CD4-positive, CD25-positive, alpha-beta regulatory T cell (primary cell): ENCODE measurements around the gene AUTS2. TPM values are rescaled to one million over a fixed set of nuclear protein-coding genes. Genes with fewer than 3 reads are reported as not detected.

Experiments
- ATAC-seq, 2 donors: fragments of 150-1000 bp; cut with Tn5 transposase; one replicate each; pipeline ENCODE4 v1.10.0; 2021; ENCODE audit warnings: low read depth in 2 of 2, moderate number of reproducible peaks in 2 of 2, moderate library complexity in 1 of 2
- DNase-seq, 3 donors: peaks; one replicate each; pipeline versions ENCODE4 v3.0.0 to v3.0.0-alpha.2; 2012 to 2022; ENCODE audit warnings: mixed read lengths in 1 of 3
- H3K27ac ChIP-seq: one replicate; pipeline ENCODE4 v1.7.0; 2013; ENCODE audit warnings: mild to moderate bottlenecking, low read length; ENCODE audit not compliant: insufficient read depth, poor library complexity, severe bottlenecking
- H3K27me3 ChIP-seq: one replicate; pipeline ENCODE4 v1.7.0; 2013; ENCODE audit warnings: low read length; ENCODE audit not compliant: control insufficient read depth, insufficient read depth
- H3K36me3 ChIP-seq: one replicate; pipeline ENCODE4 v1.7.0; 2013; ENCODE audit warnings: mild to moderate bottlenecking, low read length, moderate library complexity; ENCODE audit not compliant: control insufficient read depth, insufficient read depth
- H3K4me1 ChIP-seq: 2 replicates; pipeline ENCODE4 v1.7.0; 2013; ENCODE audit warnings: mild to moderate bottlenecking, low read length; ENCODE audit not compliant: insufficient read depth, control insufficient read depth, poor library complexity, severe bottlenecking
- H3K4me3 ChIP-seq: one replicate; pipeline ENCODE4 v1.7.0; 2013; ENCODE audit warnings: low read depth, mild to moderate bottlenecking, low read length, moderate library complexity
- H3K9me3 ChIP-seq, 2 experiments: 1 replicate in 1 of 2; 2 replicates in 1 of 2; pipeline ENCODE4 v1.7.0; 2013; ENCODE audit warnings: low read length in 2 of 2, mild to moderate bottlenecking in 1 of 2, moderate library complexity in 1 of 2; ENCODE audit not compliant: control insufficient read depth in 2 of 2
- H3K27ac Mint-ChIP-seq, 3 donors: one replicate each; pipeline ENCODE4 v1.8.0; 2020 to 2022; ENCODE audit warnings: mild to moderate bottlenecking in 3 of 3, mixed read lengths in 3 of 3, moderate library complexity in 2 of 3
- H3K27me3 Mint-ChIP-seq: one replicate; pipeline ENCODE4 v1.8.0; 2022; ENCODE audit warnings: mild to moderate bottlenecking, mixed read lengths
- H3K36me3 Mint-ChIP-seq: one replicate; pipeline ENCODE4 v1.8.0; 2020; ENCODE audit warnings: mixed read lengths
- H3K4me1 Mint-ChIP-seq, 4 donors: one replicate each; pipeline ENCODE4 v1.8.0; 2020 to 2022; ENCODE audit warnings: mixed read lengths in 4 of 4, mild to moderate bottlenecking in 1 of 4
- H3K4me3 Mint-ChIP-seq, 4 donors: one replicate each; pipeline ENCODE4 v1.8.0; 2020 to 2022; ENCODE audit warnings: mild to moderate bottlenecking in 4 of 4, mixed read lengths in 4 of 4, moderate library complexity in 3 of 4
- H3K9me3 Mint-ChIP-seq, 7 donors: one replicate each; pipeline ENCODE4 v1.8.0; 2020 to 2022; ENCODE audit warnings: mixed read lengths in 7 of 7, mild to moderate bottlenecking in 3 of 7, moderate library complexity in 2 of 7
- polyA plus RNA-seq, 4 donors: library from polyadenylated mRNA; unstranded; fragments of 300-500 nt; fragmentation: Illumina TruSeq; gene quantifications; one replicate each; pipeline ENCODE4 v1.2.3, GENCODE V29; 2021
- total RNA-seq: library from RNA; stranded (reverse); gene quantifications from one replicate; pipeline ENCODE4 v1.2.3, GENCODE V29; 2022

AUTS2 gene
- total and polyA plus RNA-seq, 5 donors from 2014 or later, result 0.47 to 32.4 (median 0.74) TPM

DNA sequence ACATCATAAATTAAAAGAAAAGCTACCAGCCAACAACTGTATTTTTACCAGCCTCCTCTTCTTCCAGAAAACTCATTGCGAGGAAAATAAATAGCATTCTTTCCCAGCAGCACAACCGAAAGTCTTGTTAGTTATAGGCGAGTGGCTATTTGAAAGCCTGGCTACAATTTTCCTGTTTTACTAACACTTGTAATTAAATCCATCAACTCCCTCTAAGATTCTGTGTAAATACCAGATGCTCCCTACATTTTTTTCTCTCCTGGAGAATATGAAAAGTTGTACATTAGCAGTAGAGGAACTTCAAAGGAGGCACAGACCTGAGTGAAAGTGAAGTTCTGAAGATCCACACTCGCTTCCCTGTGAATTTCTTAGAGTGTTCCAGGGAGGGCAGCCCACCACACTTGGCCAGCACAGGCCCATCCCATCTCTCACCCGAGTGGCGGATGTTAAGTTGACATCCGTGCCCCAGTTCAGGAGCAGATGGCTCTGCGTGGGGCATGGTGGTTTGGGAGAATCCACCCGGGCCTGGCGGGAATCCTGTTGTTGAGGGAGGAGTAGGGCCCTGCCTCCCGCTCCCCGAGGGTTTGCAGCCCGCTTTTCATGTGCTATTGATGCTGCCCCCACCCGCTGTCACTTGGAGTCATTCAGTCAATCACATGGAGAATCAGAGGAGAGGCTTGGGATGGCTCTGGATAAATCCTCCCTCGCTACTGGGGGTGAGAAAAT, 1082.6 kb downstream of the AUTS2 start:
- ATAC-seq, result no peak
- Histone ChIP-seq H3K9me3 (no peaks in the 10 kb centered on the region), H3K36me3 (no peaks in the 10 kb centered on the region), H3K4me1 (no peaks in the 10 kb centered on the region), H3K27me3 (no peaks in the 10 kb centered on the region), H3K27ac (no peak overlapping the region), H3K4me3 (no peak overlapping the region)
- H3K9me3 Mint-ChIP-seq, result peaks cover 0 to 9% (median 1%) of the 10 kb centered on the region in 7 donors
- H3K36me3 Mint-ChIP-seq, result no peaks in the 10 kb centered on the region
- H3K27ac Mint-ChIP-seq, result no peak overlapping the region
- DNase-seq, result no peak
- H3K27me3 Mint-ChIP-seq, result peaks cover 4% of the 10 kb centered on the region
- H3K4me1 Mint-ChIP-seq, result peaks cover 0 to 8% (median 2%) of the 10 kb centered on the region in 4 donors
- H3K4me3 Mint-ChIP-seq, result no peak overlapping the region

DNA sequence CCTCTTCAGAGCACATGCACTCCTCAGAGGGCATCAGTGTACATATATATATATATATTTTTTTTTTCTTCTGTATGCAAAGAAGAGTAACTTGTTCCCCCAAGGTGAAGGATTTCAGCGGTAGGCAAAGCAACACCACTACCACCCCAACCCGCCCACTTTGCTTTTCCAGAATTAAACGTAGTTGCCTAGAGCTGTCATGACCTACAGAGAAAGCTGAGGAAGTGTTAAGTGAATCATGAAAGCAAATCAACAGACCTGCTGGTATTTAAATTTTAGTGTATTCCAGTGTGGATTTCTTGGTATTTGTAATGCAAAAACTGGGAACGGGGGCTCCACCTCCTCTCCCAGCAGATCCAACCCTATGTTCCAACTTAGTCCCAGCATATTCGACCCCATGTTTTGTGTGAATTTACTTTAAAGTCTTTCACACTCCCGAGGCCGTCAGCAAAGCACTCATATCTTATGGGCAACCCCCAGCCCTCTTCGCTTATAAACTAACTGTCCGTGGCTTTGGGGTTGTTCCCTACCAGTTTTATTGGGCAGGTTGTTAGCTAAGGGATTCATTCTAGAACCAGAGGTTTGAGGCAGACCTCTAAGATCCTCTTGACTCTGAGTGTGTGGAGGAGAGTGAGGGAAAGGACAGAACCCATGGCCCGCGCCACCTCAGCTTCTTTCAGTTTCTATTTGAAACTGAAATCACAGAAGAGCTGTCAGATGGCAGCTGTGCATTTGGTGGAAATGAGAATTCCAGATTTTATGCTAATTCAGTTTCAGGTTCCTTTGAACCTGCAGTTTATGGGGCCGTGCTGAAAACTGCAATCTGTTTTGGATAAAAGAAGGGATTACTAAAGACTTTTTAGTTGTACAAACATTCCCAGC, 1083.4 kb downstream of the AUTS2 start:
- H3K36me3 ChIP-seq, result no peaks in the 10 kb centered on the region
- Mint-ChIP-seq H3K36me3 (no peaks in the 10 kb centered on the region), H3K27ac (peak overlapping the region in 2 of 3 donors; percentile 8 to 38), H3K4me3 (peak overlapping the region in 3 of 4 donors; percentile 54 to 66 (median 58)), H3K4me1 (peaks cover 0 to 8% (median 2%) of the 10 kb centered on the region in 4 donors), H3K9me3 (peaks cover 0 to 9% (median 1%) of the 10 kb centered on the region in 7 donors), H3K27me3 (peaks cover 5% of the 10 kb centered on the region)
- no peaks in the 10 kb centered on the region for H3K27me3 ChIP-seq
- no peaks in the 10 kb centered on the region for H3K9me3 ChIP-seq
- H3K4me3 ChIP-seq, result peak overlapping the region; percentile 27
- H3K27ac ChIP-seq, result no peak overlapping the region
- H3K4me1 ChIP-seq, result no peaks in the 10 kb centered on the region
- DNase-seq, result no peak
- ATAC-seq, result no peak

GRCh38 chr7:70684173-70684572, 1085.9 kb downstream of the AUTS2 start:
- Histone ChIP-seq H3K27ac (no peak overlapping the region), H3K36me3 (no peaks in the 10 kb centered on the region), H3K27me3 (no peaks in the 10 kb centered on the region), H3K4me3 (no peak overlapping the region), H3K4me1 (no peaks in the 10 kb centered on the region), H3K9me3 (no peaks in the 10 kb centered on the region)
- Mint-ChIP-seq H3K27me3 (peaks cover 8% of the 10 kb centered on the region), H3K9me3 (peaks cover 0 to 9% (median 1%) of the 10 kb centered on the region in 7 donors), H3K4me1 (peaks cover 0 to 8% (median 2%) of the 10 kb centered on the region in 4 donors), H3K27ac (no peak overlapping the region), H3K4me3 (no peak overlapping the region), H3K36me3 (no peaks in the 10 kb centered on the region)
- ATAC-seq (no peak), DNase-seq (no peak)

- Mint-ChIP-seq H3K4me3 (peak overlapping the region in 3 of 4 donors; percentile 45 to 78 (median 77)), H3K36me3 (no peaks in the 10 kb centered on the region), H3K4me1 (peaks cover 0 to 15% (median 9%) of the 10 kb centered on the region in 4 donors), H3K9me3 (peaks cover 0 to 4% (median 0%) of the 10 kb centered on the region in 7 donors), H3K27me3 (peaks cover 29% of the 10 kb centered on the region), H3K27ac (peak overlapping the region in 1 of 3 donors; percentile 43)
- Histone ChIP-seq H3K27ac (no peak overlapping the region), H3K9me3 (no peaks in the 10 kb centered on the region), H3K4me3 (no peak overlapping the region), H3K27me3 (peaks cover 13% of the 10 kb centered on the region), H3K36me3 (no peaks in the 10 kb centered on the region), H3K4me1 (peaks cover 9% of the 10 kb centered on the region)
- ATAC-seq (no peak), DNase-seq (no peak)
Measured at GRCh38 chr7:70693321-70693685, 1095.0 kb downstream of the AUTS2 start.

- H3K9me3 Mint-ChIP-seq, result peaks cover 0 to 4% (median 0%) of the 10 kb centered on the region in 7 donors
- Histone ChIP-seq H3K4me3 (no peak overlapping the region), H3K4me1 (peaks cover 9% of the 10 kb centered on the region), H3K36me3 (no peaks in the 10 kb centered on the region), H3K9me3 (no peaks in the 10 kb centered on the region), H3K27me3 (peaks cover 13% of the 10 kb centered on the region), H3K27ac (no peak overlapping the region)
- no peaks in the 10 kb centered on the region for H3K36me3 Mint-ChIP-seq
- DNase-seq (no peak), ATAC-seq (peak; percentile 41 to 48)
- H3K27me3 Mint-ChIP-seq, result peaks cover 33% of the 10 kb centered on the region
- peaks cover 0 to 15% (median 9%) of the 10 kb centered on the region in 4 donors for H3K4me1 Mint-ChIP-seq
- H3K4me3 Mint-ChIP-seq, result peak overlapping the region in 3 of 4 donors; percentile 45 to 78 (median 77)
- peak overlapping the region in 1 of 3 donors; percentile 43 for H3K27ac Mint-ChIP-seq
Measured at GRCh38 chr7:70693686-70694433, 1095.6 kb downstream of the AUTS2 start.

- peaks cover 9% of the 10 kb centered on the region for H3K4me1 ChIP-seq
- no peaks in the 10 kb centered on the region for H3K36me3 ChIP-seq
- H3K9me3 ChIP-seq, result no peaks in the 10 kb centered on the region
- no peak overlapping the region for H3K27ac ChIP-seq
- H3K4me3 ChIP-seq, result no peak overlapping the region
- ATAC-seq (no peak), DNase-seq (no peak)
- H3K27me3 ChIP-seq, result peaks cover 13% of the 10 kb centered on the region
- no peak overlapping the region for H3K27ac Mint-ChIP-seq
- no peaks in the 10 kb centered on the region for H3K36me3 Mint-ChIP-seq
- H3K27me3 Mint-ChIP-seq, result peaks cover 33% of the 10 kb centered on the region
- peaks cover 0 to 15% (median 9%) of the 10 kb centered on the region in 4 donors for H3K4me1 Mint-ChIP-seq
- H3K9me3 Mint-ChIP-seq, result peaks cover 0 to 4% (median 0%) of the 10 kb centered on the region in 7 donors
- peak overlapping the region in 2 of 4 donors; percentile 72 to 80 for H3K4me3 Mint-ChIP-seq
Measured at GRCh38 chr7:70694434-70694970, 1096.2 kb downstream of the AUTS2 start.
